Tibial artery (tissue), 4 donors: ENCODE results near the gene SMIM1.

Experiments
- DNase-seq, 2 donors: peaks; one replicate each; pipeline ENCODE4 v3.0.0-alpha.2; 2019
- H3K27ac ChIP-seq, 2 donors: fragments of 200-600 bp; sonication (generic) in 1 of 2; 1 replicate in 1 of 2; 2 replicates in 1 of 2; pipeline ENCODE4 v1.5.1; 2018 to 2019; ENCODE audit warnings: mild to moderate bottlenecking in 1 of 2
- H3K27me3 ChIP-seq, 2 donors: fragments of 200-600 bp; sonication (generic) in 1 of 2; one replicate each; pipeline versions ENCODE4 v1.5.1 to v1.6.0; 2016 to 2019
- H3K36me3 ChIP-seq, 3 donors: fragments of 200-600 bp; sonication (generic) in 2 of 3; one replicate each; pipeline ENCODE4 v1.5.1; 2016 to 2019; ENCODE audit warnings: mild to moderate bottlenecking in 2 of 3
- H3K4me1 ChIP-seq, 4 donors: fragments of 200-600 bp; sonication (generic) in 2 of 4; 1 replicate in 3 of 4; 2 replicates in 1 of 4; pipeline ENCODE4 v1.5.1; 2016 to 2019
- H3K4me3 ChIP-seq, 2 donors: fragments of 200-600 bp; sonication (generic) in 1 of 2; 1 replicate in 1 of 2; 2 replicates in 1 of 2; pipeline ENCODE4 v1.5.1; 2018 to 2019; ENCODE audit warnings: mild to moderate bottlenecking in 2 of 2
- H3K9me3 ChIP-seq, 3 donors: fragments of 200-600 bp; sonication (generic) in 1 of 3; one replicate each; pipeline ENCODE4 v1.5.1; 2016 to 2019
- intact Hi-C: fragments of 100-400 bp; cut with DNase I; formaldehyde crosslinking; loops from one replicate; pipeline ENCODE4 v1.15.0; 2023; ENCODE audit warnings: low total_unique reads
- TF ChIP-seq, protein P1 (sequence below), 2 experiments: fragments of 200-600 bp in 1 of 2; fragments of 450-650 bp in 1 of 2; IDR thresholded peaks; one replicate each; pipeline ENCODE4 v1.5.1; 2017 to 2019; ENCODE audit warnings: antibody characterized with exemption in 2 of 2, mild to moderate bottlenecking in 1 of 2, moderate library complexity in 1 of 2

The SMIM1 gene

DNA sequence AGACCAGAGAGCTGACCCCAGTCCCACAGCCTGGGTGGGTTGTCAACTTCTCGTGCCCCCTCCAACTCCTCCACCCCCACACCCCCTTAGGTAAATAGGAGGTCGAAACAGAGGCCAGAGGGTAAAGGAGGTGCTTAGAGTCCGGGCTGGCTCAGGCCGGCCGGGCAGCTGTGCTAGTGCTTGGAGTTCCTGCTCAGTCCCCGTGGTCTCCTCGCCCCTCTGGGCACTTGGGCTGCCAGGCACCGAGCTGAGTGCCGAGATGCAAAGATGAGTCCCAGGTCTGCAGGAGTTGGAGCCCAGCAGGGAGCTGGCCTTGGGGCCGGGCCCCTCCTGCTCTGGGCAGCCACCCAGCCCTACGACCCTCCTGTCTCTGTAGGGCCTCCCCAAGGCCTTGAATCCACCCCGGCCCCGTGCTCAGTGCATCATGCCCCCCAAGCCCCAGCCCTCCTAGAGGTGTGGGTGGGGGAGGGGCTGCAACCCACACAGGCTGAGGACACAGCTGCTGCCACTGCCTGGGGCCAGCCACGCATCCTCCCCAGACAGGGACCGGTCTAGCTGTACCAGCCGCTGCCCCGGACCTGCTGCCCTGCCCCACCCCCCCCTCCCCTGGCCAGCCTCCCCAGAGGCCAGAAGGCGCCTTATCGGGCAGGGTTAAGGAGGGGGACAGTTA lies 1.9 kb downstream of the SMIM1 start:
- peak overlapping the region in 1 of 2 donors; percentile 83 for H3K27ac ChIP-seq
- peaks cover 0 to 3% of the 10 kb centered on the region in 2 donors for H3K27me3 ChIP-seq
- no peak overlapping the region for H3K4me3 ChIP-seq
- peaks cover under 1 to 11% (median 8%) of the 10 kb centered on the region in 3 donors for H3K36me3 ChIP-seq
- no peaks in the 10 kb centered on the region for H3K9me3 ChIP-seq
- H3K4me1 ChIP-seq = peaks cover 3 to 47% (median 22%) of the 10 kb centered on the region in 4 donors
- intact Hi-C loops = no loop called here
- TF ChIP-seq, protein P1, sequence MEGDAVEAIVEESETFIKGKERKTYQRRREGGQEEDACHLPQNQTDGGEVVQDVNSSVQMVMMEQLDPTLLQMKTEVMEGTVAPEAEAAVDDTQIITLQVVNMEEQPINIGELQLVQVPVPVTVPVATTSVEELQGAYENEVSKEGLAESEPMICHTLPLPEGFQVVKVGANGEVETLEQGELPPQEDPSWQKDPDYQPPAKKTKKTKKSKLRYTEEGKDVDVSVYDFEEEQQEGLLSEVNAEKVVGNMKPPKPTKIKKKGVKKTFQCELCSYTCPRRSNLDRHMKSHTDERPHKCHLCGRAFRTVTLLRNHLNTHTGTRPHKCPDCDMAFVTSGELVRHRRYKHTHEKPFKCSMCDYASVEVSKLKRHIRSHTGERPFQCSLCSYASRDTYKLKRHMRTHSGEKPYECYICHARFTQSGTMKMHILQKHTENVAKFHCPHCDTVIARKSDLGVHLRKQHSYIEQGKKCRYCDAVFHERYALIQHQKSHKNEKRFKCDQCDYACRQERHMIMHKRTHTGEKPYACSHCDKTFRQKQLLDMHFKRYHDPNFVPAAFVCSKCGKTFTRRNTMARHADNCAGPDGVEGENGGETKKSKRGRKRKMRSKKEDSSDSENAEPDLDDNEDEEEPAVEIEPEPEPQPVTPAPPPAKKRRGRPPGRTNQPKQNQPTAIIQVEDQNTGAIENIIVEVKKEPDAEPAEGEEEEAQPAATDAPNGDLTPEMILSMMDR (IDR thresholded peaks at IDR 0.05) = no peak
- DNase-seq = no peak

DNA sequence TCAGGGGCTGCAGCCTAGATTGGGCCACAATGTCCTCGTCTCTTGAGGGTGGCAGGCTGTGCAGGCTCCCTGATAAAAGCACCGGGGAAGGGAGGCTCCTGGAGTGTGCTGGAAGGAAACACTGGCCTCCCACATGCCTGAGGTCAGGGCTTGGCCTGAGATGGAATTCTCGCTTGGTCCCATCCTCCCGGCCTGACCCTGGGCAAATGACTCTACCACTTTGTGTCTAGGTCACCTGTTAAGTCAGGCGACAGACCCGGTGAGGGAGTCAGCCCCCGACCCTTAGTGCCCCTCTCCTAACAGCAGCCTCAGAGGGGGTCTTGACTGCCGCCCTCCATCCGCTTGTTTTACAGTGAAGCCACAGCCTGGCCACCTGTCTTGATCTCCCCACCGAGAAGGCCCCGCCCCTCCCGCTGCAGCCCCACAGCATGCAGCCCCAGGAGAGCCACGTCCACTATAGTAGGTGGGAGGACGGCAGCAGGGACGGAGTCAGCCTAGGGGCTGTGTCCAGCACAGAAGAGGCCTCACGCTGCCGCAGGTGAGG lies 2.5 kb downstream of the SMIM1 start:
- TF ChIP-seq, protein P1 (IDR thresholded peaks at IDR 0.05) = no peak
- peaks cover 6 to 17% (median 14%) of the 10 kb centered on the region in 3 donors for H3K36me3 ChIP-seq
- H3K4me1 ChIP-seq = peaks cover 3 to 47% (median 22%) of the 10 kb centered on the region in 4 donors
- no peak overlapping the region for H3K27ac ChIP-seq
- no peak overlapping the region for H3K4me3 ChIP-seq
- intact Hi-C loops = no loop called here
- DNase-seq = no peak
- H3K9me3 ChIP-seq = no peaks in the 10 kb centered on the region
- peaks cover 0 to under 1% of the 10 kb centered on the region in 2 donors for H3K27me3 ChIP-seq

DNA sequence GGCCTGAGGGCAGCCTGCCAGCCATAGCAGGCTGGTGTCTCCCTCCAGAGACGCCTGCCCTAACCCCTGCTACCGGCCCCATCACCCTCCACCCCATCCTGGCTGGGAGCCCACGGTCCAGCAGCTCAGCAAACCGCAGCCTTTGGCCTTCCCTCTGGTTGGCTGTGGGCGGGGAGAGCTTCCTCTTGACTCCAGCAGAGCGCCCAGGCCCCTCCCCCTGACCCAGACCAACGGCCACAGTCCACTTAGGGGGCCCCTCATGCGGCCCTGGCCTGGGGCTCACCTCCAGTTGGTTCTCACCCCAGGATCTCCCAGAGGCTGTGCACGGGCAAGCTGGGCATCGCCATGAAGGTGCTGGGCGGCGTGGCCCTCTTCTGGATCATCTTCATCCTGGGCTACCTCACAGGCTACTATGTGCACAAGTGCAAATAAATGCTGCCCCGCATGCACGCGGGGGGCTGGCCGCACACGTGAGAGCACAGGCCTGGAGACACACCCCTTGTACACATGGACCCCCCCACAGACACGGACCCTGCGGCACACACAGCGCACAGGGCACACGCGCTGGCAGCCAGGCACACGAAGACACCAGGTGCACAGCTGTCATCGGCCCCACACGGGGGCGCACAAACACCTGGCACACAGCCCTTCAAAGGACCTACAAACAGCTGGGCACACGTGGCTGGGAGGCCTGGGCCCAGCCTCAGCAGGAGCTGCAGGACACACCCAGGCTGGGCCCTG lies 3.1 kb downstream of the SMIM1 start:
- Histone ChIP-seq H3K27ac (no peak overlapping the region), H3K36me3 (peaks cover 13 to 23% (median 21%) of the 10 kb centered on the region in 3 donors), H3K4me3 (no peak overlapping the region), H3K27me3 (no peaks in the 10 kb centered on the region), H3K9me3 (no peaks in the 10 kb centered on the region), H3K4me1 (peaks cover 3 to 47% (median 22%) of the 10 kb centered on the region in 4 donors)
- intact Hi-C loops = no loop called here
- TF ChIP-seq, protein P1 (IDR thresholded peaks at IDR 0.05) = no peak
- no peak for DNase-seq

DNA sequence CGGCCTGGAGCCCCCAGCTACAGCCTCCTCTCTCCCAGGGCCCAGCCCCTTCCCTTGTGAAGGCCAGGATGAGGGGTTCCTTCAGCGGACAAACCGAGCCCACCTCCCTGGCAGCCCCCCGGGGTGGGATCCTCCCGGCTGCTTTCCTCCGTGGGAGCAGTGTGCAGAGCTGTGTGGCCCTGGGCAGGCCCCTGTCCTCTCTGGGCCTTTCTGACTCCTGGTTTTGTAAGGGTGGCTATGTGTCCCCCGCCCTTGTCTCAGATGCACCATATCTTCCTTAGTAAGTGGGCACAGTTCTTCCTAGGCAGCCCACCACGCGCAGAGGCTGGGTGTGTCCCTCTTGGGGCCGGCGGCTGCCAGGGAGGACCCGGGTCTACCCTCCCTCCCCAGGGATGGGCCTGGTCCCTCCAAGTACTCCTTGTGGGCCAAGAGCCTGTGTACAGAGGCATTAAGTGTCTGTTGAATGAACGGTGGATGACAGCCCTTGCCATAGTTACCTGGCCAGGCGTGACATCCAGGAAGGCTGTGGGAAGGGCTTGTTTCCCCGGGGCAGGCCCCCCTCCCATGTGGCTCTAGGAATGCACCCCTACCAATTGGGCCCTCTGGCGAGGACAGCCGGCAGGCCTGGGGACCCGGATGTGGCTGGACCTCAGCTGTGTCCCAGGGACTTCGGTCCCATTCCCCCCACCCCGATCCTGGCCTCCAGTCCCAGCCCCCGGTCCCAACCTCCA lies 3.8 kb downstream of the SMIM1 start:
- DNase-seq = no peak
- TF ChIP-seq, protein P1 (IDR thresholded peaks at IDR 0.05) = no peak
- Histone ChIP-seq H3K4me3 (no peak overlapping the region), H3K27ac (no peak overlapping the region), H3K9me3 (no peaks in the 10 kb centered on the region), H3K4me1 (peaks cover 3 to 43% (median 22%) of the 10 kb centered on the region in 4 donors), H3K27me3 (no peaks in the 10 kb centered on the region), H3K36me3 (peaks cover 20 to 31% (median 28%) of the 10 kb centered on the region in 3 donors)
- intact Hi-C loops = no loop called here

DNA sequence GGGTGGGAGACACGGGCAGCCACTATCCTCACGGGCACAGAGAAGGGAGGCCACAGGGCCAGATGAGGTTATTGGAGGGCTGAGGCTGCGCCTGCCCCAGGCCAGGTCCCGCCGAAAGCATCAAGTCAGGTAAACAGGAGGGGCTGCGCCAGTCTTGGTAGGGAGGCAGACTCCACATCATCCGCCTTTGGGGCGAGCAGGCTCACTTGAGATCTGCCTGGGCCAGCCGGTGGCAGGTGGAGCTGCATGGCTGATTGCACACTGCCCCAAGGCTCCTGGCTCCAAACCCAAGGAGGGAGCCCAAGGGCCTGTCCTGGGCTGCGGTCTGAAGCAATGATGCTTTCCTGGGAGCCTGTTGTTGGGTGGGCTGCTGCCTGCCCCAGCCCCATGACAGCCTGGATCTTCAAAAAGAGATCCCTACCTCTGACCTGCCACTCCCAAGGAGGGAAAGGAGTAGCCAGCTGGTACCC lies 4.6 kb downstream of the SMIM1 start:
- Histone ChIP-seq H3K9me3 (no peaks in the 10 kb centered on the region), H3K27me3 (no peaks in the 10 kb centered on the region), H3K4me3 (no peak overlapping the region), H3K27ac (no peak overlapping the region), H3K36me3 (peaks cover 27 to 38% (median 35%) of the 10 kb centered on the region in 3 donors), H3K4me1 (peaks cover 0 to 36% (median 15%) of the 10 kb centered on the region in 4 donors)
- TF ChIP-seq, protein P1 (IDR thresholded peaks at IDR 0.05) = no peak
- intact Hi-C loops = no loop called here
- DNase-seq = no peak
